NAMALWA (cell line): ENCODE results near the gene PCTP.

ENCODE experiments used
- DNase-seq: peaks from one replicate; pipeline ENCODE4 v3.0.0-alpha.2; 2015; ENCODE audit warnings: low spot score

PCTP gene

GRCh38 chr17:55750750-55751657 is at the start of gene PCTP:
TSS of gene PCTP (plus strand) at chr17:55751051. CDS start at chr17:55751104, 53 bp downstream.
- DNase-seq: peak; percentile 88

GRCh38 chr17:55702150-55702549 is 48.7 kb upstream of the PCTP start:
- DNase-seq: peak; percentile 7

GRCh38 chr17:55704401-55704800 is 46.5 kb upstream of the PCTP start:
- DNase-seq: no peak

- DNase-seq: no peak
These were observed 45.0 kb upstream of the PCTP start for GRCh38 chr17:55705847-55706246.

- DNase-seq: no peak
These were observed 43.8 kb upstream of the PCTP start for GRCh38 chr17:55706808-55707773.

- no peak for DNase-seq
These were observed 42.5 kb upstream of the PCTP start for GRCh38 chr17:55708175-55708974.

- no peak for DNase-seq
These were observed 41.4 kb upstream of the PCTP start for GRCh38 chr17:55709440-55709839.

- no peak for DNase-seq
These were observed 40.9 kb upstream of the PCTP start for GRCh38 chr17:55709984-55710383.

- DNase-seq: no peak
These were observed 40.4 kb upstream of the PCTP start for GRCh38 chr17:55710410-55710809.

GRCh38 chr17:55710829-55711496 is 39.9 kb upstream of the PCTP start:
- DNase-seq: no peak

GRCh38 chr17:55717432-55717831 is 33.4 kb upstream of the PCTP start:
- DNase-seq: no peak

GRCh38 chr17:55717898-55718735 is 32.7 kb upstream of the PCTP start:
- DNase-seq: peak; percentile 86

GRCh38 chr17:55720919-55721836 is 29.7 kb upstream of the PCTP start:
- DNase-seq: no peak

- DNase-seq: no peak
These were observed 28.7 kb upstream of the PCTP start for GRCh38 chr17:55722016-55722736.

GRCh38 chr17:55722742-55723487 is 27.9 kb upstream of the PCTP start, which contains the start of gene TMEM100:
TSS of gene TMEM100 (minus strand) at chr17:55722864. CDS start at chr17:55721070, 1,794 bp downstream.
- DNase-seq: no peak

GRCh38 chr17:55723488-55723848 is 27.4 kb upstream of the PCTP start:
- DNase-seq: no peak

GRCh38 chr17:55726440-55726839 is 24.4 kb upstream of the PCTP start:
- DNase-seq: no peak

GRCh38 chr17:55727275-55727674 is 23.6 kb upstream of the PCTP start:
- DNase-seq: no peak
